Right lobe of liver (tissue), 4 donors: ENCODE results near the gene MRLN.

ENCODE experiments used
- POLR2A ChIP-seq: fragments of 450-650 bp; IDR thresholded peaks from one replicate; pipeline ENCODE4 v1.6.1; 2017; ENCODE audit warnings: antibody characterized with exemption, mild to moderate bottlenecking
- TF ChIP-seq, protein P1 (sequence below), 4 donors: fragments of 200-600 bp in 3 of 4; fragments of 450-650 bp in 1 of 4; IDR thresholded peaks; one replicate each; pipeline versions ENCODE4 v1.5.1 to v1.8.0; 2016 to 2022; ENCODE audit warnings: antibody characterized with exemption in 4 of 4, mild to moderate bottlenecking in 2 of 4
- donor health status: DM: no; HTN: no; CAD: no.
- donor health status: DM: no; HTN: no; CAD: no.
- donor health status: DM: no; HTN: yes; CAD: no.

DNA sequence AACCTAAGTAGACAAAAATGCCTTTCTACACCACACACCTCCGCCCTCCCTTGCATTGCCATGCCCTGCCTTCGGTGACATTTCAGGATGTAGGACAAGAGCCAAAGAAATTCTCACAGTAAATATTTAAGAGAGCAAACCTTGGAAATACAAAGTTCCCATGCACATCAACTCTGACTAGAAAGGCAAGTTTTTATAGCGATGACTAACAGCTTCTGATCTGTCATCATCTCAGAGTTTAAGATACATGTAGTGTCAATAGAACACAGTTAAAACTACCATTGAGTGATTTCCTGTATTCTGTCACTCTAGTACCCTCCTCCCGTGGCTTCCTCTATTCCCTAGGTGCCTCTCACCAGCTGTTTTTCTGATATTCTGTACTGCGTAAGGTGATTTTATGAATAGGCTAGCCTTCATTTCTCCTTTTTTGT is 64.3 kb downstream of the MRLN start:
- TF ChIP-seq, protein P1, sequence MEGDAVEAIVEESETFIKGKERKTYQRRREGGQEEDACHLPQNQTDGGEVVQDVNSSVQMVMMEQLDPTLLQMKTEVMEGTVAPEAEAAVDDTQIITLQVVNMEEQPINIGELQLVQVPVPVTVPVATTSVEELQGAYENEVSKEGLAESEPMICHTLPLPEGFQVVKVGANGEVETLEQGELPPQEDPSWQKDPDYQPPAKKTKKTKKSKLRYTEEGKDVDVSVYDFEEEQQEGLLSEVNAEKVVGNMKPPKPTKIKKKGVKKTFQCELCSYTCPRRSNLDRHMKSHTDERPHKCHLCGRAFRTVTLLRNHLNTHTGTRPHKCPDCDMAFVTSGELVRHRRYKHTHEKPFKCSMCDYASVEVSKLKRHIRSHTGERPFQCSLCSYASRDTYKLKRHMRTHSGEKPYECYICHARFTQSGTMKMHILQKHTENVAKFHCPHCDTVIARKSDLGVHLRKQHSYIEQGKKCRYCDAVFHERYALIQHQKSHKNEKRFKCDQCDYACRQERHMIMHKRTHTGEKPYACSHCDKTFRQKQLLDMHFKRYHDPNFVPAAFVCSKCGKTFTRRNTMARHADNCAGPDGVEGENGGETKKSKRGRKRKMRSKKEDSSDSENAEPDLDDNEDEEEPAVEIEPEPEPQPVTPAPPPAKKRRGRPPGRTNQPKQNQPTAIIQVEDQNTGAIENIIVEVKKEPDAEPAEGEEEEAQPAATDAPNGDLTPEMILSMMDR (IDR thresholded peaks at IDR 0.05) = no peak
- TF ChIP-seq POLR2A = no peak
